ENCODE data around the gene PLEKHB2. TPM values are rescaled to one million over a fixed set of nuclear protein-coding genes. Genes with fewer than 3 reads are reported as not detected.

Gene PLEKHB2
- polyA plus RNA-seq (2012; rRNA removed) = 78.9 and 105 TPM in 2 replicates
- polyA plus RNA-seq (2012; cell fraction: cytosol; rRNA removed) = 82.9 and 136 TPM in 2 replicates
- 46.4 and 49.5 TPM in 2 replicates for polyA plus RNA-seq (2012; cell fraction: nucleus; rRNA removed)

- Histone ChIP-seq H3K79me2 (ENCODE audit: insufficient read depth) (peaks cover 52% of the 10 kb centered on the region), H3F3A (replicated peaks; ENCODE audit: insufficient read depth) (peaks cover 11% of the 10 kb centered on the region), H3K9me2 (no peaks in the 10 kb centered on the region), H2AFZ (ENCODE audit: low read depth) (peak within 1 kb of the TSS; percentile 91), H3K27ac (ENCODE audit: low read depth in 2 of 2, low read length in 1 of 2) (peak within 1 kb of the TSS; percentile 87 to 98), H3K36me3 (replicated peaks in 1 of 2; ENCODE audit: control insufficient read depth in 1 of 2, insufficient read depth in 2 of 2, low read length in 1 of 2) (peaks cover 0 to 10% of the 10 kb centered on the region in 2 experiments), H3K4me2 (peak within 1 kb of the TSS; percentile 79), H3K27me3 (ENCODE audit: insufficient read depth) (no peaks in the 10 kb centered on the region), H3K4me3 (ENCODE audit: low read depth in 2 of 2, low read length in 1 of 2) (peak within 1 kb of the TSS; percentile 80 to 95), H4K20me1 (ENCODE audit: insufficient read depth) (peaks cover 24% of the 10 kb centered on the region), H3K9ac (peak within 1 kb of the TSS; percentile 88), H3K4me1 (ENCODE audit: control insufficient read depth in 1 of 2, insufficient read depth in 2 of 2, low read depth in 1 of 2, low read length in 1 of 2) (peaks cover 7 to 12% of the 10 kb centered on the region in 2 experiments), H3K9me3 (no peaks in the 10 kb centered on the region)
- POLR2A ChIA-PET = interaction anchor here (1.2 to 1.6 kb wide), 2 partner anchors 12 to 13 kb away, joined by 3 to 7 read pairs; partner anchors contain the start of gene FAM168B
- CTCF ChIA-PET = interaction anchor here (1.2 to 2.5 kb wide), 2 partner anchors 20 to 48 kb away, joined by 3 to 7 read pairs; no protein-coding TSS in a partner anchor
- TF ChIP-seq TEAD4 (IDR thresholded peaks at IDR 0.05; ENCODE audit: borderline replicate concordance, insufficient read depth) = no peak
- TF ChIP-seq, protein P1, sequence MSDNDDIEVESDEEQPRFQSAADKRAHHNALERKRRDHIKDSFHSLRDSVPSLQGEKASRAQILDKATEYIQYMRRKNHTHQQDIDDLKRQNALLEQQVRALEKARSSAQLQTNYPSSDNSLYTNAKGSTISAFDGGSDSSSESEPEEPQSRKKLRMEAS (IDR thresholded peaks at IDR 0.05; ENCODE audit: low read depth) = peak; percentile 15; the same call in 1 of the 2 replicates
- peak; percentile 92 for TF ChIP-seq NRF1 (IDR thresholded peaks at IDR 0.05; ENCODE audit: low read depth, low read length)
- peak; percentile 40 for TF ChIP-seq CTCF (IDR thresholded peaks at IDR 0.05)
- TF ChIP-seq SIN3A (IDR thresholded peaks at IDR 0.05; ENCODE audit: borderline replicate concordance, low read depth, low read length) = no peak; the same call in 1 of the 2 replicates
- no peak for TF ChIP-seq FOXM1 (IDR thresholded peaks at IDR 0.05; ENCODE audit: low read depth)
- TF ChIP-seq USF1 (IDR thresholded peaks at IDR 0.05; ENCODE audit: borderline replicate concordance, low read depth) = no peak
- TF ChIP-seq POLR2AphosphoS5 (IDR thresholded peaks at IDR 0.05; ENCODE audit: low read depth, low read length) = peak; percentile 92
- peak; percentile 79 for TF ChIP-seq TAF1 (IDR thresholded peaks at IDR 0.05; ENCODE audit: borderline replicate concordance, low read depth, low read length)
- TF ChIP-seq MEF2A (IDR thresholded peaks at IDR 0.05; ENCODE audit: borderline replicate concordance, low read depth) = no peak
- peak; percentile 89 for TF ChIP-seq MXI1 (IDR thresholded peaks at IDR 0.05; ENCODE audit: low read depth, low read length)
- DNase-seq = peak; percentile 96
- under 1% methylated on average over 53 of the region's 66 CpGs for WGBS (ENCODE audit: low lambda C conversion rate)
Measured at GRCh38 chr2:131105156-131105949, at the start of gene PLEKHB2. TSS of gene PLEKHB2 (plus strand) at chr2:131105336. CDS start at chr2:131120942, 15,606 bp downstream.
